H1 (cell line): ENCODE measurements around the gene VWA3B. TPM values are rescaled to one million over a fixed set of nuclear protein-coding genes. Genes with fewer than 3 reads are reported as not detected.
A peak's percentile ranks its signal among the peaks of the same experiment; 100 is the strongest.

Experiments used
- CTCF ChIA-PET: fragments of 300-600 bp; sonication (Branson Sonifier 250); formaldehyde crosslinking; loops from one replicate; lab custom pipeline; 2021; ENCODE audit not compliant: partially characterized antibody; lab: Charles Lee
- POLR2A ChIA-PET: fragments of 300-600 bp; sonication (Branson Sonifier 250); formaldehyde crosslinking; loops from one replicate; lab custom pipeline; 2021; ENCODE audit warnings: inconsistent platforms; ENCODE audit not compliant: partially characterized antibody; lab: Charles Lee
- DNase-seq, 2 experiments: peaks; one replicate each; pipeline versions ENCODE4 v3.0.0 to v3.0.0-alpha.2; 2010 to 2022; ENCODE audit warnings: low spot score in 2 of 2, low read depth in 1 of 2, mixed read lengths in 1 of 2
- FAIRE-seq: peaks from 2 replicates; lab custom pipeline; 2011; peaks lifted over from hg19 to GRCh38; lab: Jason Lieb, UNC
- H2AFZ ChIP-seq: 2 replicates; pipeline ENCODE4 v1.8.1; 2012; ENCODE audit warnings: low read length, inconsistent platforms
- H2AK5ac ChIP-seq: 2 replicates; pipeline ENCODE4 v1.6.1; 2013; ENCODE audit warnings: low read depth, low read length
- H2BK120ac ChIP-seq: replicated peaks from 2 replicates; pipeline ENCODE3; 2013; ENCODE audit warnings: low read depth, low read length, inconsistent platforms
- H2BK12ac ChIP-seq: 2 replicates; pipeline ENCODE4 v1.6.1; 2013; ENCODE audit warnings: low read depth, low read length
- H2BK15ac ChIP-seq: 2 replicates; pipeline ENCODE4 v1.6.1; 2013; ENCODE audit warnings: low read length
- H2BK20ac ChIP-seq: 2 replicates; pipeline ENCODE4 v1.6.1; 2013; ENCODE audit warnings: low read length
- H2BK5ac ChIP-seq: 2 replicates; pipeline ENCODE4 v1.6.1; 2013; ENCODE audit warnings: low read depth, low read length
- H3K14ac ChIP-seq: 2 replicates; pipeline ENCODE4 v1.6.1; 2013; ENCODE audit warnings: inconsistent platforms; ENCODE audit not compliant: insufficient read length
- H3K18ac ChIP-seq: 2 replicates; pipeline ENCODE4 v1.6.1; 2013; ENCODE audit warnings: low read length; ENCODE audit errors: extremely low read depth
- H3K23ac ChIP-seq: 2 replicates; pipeline ENCODE4 v1.6.1; 2013; ENCODE audit warnings: inconsistent platforms; ENCODE audit not compliant: insufficient read length
- H3K23me2 ChIP-seq: 2 replicates; pipeline ENCODE4 v1.6.1; 2013; ENCODE audit warnings: low read depth, low read length
- H3K27ac ChIP-seq: 2 replicates; pipeline ENCODE4 v1.6.1; 2011; ENCODE audit warnings: low read depth, low read length, inconsistent platforms
- H3K27me3 ChIP-seq, 4 experiments: replicated peaks in 1 of 4; 1 replicate in 1 of 4; 2 replicates in 3 of 4; pipeline versions ENCODE4 v1.6.1 to v1.8.1; 2011 to 2013; ENCODE audit warnings: low read length in 3 of 4, mild to moderate bottlenecking in 3 of 4, inconsistent platforms in 2 of 4, mixed read lengths in 2 of 4, moderate library complexity in 1 of 4; ENCODE audit not compliant: control insufficient read depth in 3 of 4, insufficient read depth in 3 of 4; ENCODE audit errors: extremely low read depth in 1 of 4
- H3K36me3 ChIP-seq, 4 experiments: 2 replicates each; pipeline versions ENCODE4 v1.6.1 to v1.8.1; 2011 to 2013; ENCODE audit warnings: mild to moderate bottlenecking in 4 of 4, low read length in 3 of 4, moderate library complexity in 2 of 4, control low read depth in 1 of 4, inconsistent platforms in 1 of 4; ENCODE audit not compliant: insufficient read depth in 4 of 4, control insufficient read depth in 2 of 4
- H3K4ac ChIP-seq: replicated peaks from 2 replicates; pipeline ENCODE3; 2013; ENCODE audit warnings: low read length, low read depth, mixed read lengths, inconsistent platforms; ENCODE audit not compliant: insufficient read length
- H3K4me1 ChIP-seq, 4 experiments: replicated peaks in 1 of 4; 1 replicate in 1 of 4; 2 replicates in 3 of 4; pipeline versions ENCODE4 v1.6.1 to v1.8.1; 2011 to 2013; ENCODE audit warnings: low read length in 3 of 4, inconsistent platforms in 2 of 4, mixed read lengths in 1 of 4; ENCODE audit not compliant: insufficient read depth in 4 of 4, control insufficient read depth in 3 of 4
- H3K4me2 ChIP-seq, 2 experiments: 2 replicates each; pipeline versions ENCODE4 v1.6.1 to v1.8.1; 2011 to 2013; ENCODE audit warnings: low read depth in 2 of 2, low read length in 2 of 2, control low read depth in 1 of 2, inconsistent platforms in 1 of 2, mild to moderate bottlenecking in 1 of 2; ENCODE audit not compliant: insufficient read depth in 1 of 2
- H3K4me3 ChIP-seq, 4 experiments: fragments of 200-600, 300-600 bp in 1 of 4; sonication (generic), shearing (Covaris generic), sonication (Bioruptor Twin) in 1 of 4; 2 replicates each; pipeline versions ENCODE4 v1.5.1 to v1.8.1; 2011 to 2016; ENCODE audit warnings: low read length in 4 of 4, low read depth in 3 of 4, control low read depth in 2 of 4, inconsistent platforms in 2 of 4, mild to moderate bottlenecking in 2 of 4, mixed read lengths in 1 of 4, moderate library complexity in 1 of 4; ENCODE audit not compliant: insufficient read depth in 2 of 4; ENCODE audit errors: extremely low read depth in 1 of 4
- H3K56ac ChIP-seq: replicated peaks from 2 replicates; pipeline ENCODE3; 2013; ENCODE audit warnings: low read depth, mild to moderate bottlenecking, mixed read lengths, low read length, inconsistent platforms; ENCODE audit not compliant: insufficient read length
- H3K79me1 ChIP-seq: 2 replicates; pipeline ENCODE4 v1.6.1; 2013; ENCODE audit warnings: low read depth, low read length, control low read depth
- H3K79me2 ChIP-seq, 2 experiments: 2 replicates each; pipeline versions ENCODE4 v1.6.1 to v1.8.1; 2012 to 2013; ENCODE audit warnings: low read length in 2 of 2, mild to moderate bottlenecking in 2 of 2, inconsistent platforms in 1 of 2; ENCODE audit not compliant: insufficient read depth in 2 of 2, control insufficient read depth in 1 of 2
- H3K9ac ChIP-seq, 4 experiments: replicated peaks in 1 of 4; 1 replicate in 1 of 4; 2 replicates in 3 of 4; pipeline versions ENCODE4 v1.6.1 to v1.8.1; 2011 to 2013; ENCODE audit warnings: low read depth in 3 of 4, low read length in 3 of 4, control low read depth in 2 of 4, mild to moderate bottlenecking in 2 of 4, moderate library complexity in 2 of 4, inconsistent platforms in 1 of 4; ENCODE audit errors: extremely low read depth in 1 of 4
- H3K9me3 ChIP-seq, 2 experiments: 2 replicates each; pipeline versions ENCODE4 v1.6.1 to v1.8.1; 2012 to 2013; ENCODE audit warnings: mild to moderate bottlenecking in 2 of 2, moderate library complexity in 2 of 2, control low read depth in 1 of 2, inconsistent platforms in 1 of 2, low read depth in 1 of 2, low read length in 1 of 2, mixed read lengths in 1 of 2; ENCODE audit not compliant: insufficient read depth in 2 of 2
- H4K20me1 ChIP-seq, 2 experiments: replicated peaks in 1 of 2; 2 replicates each; pipeline versions ENCODE3 to v1.8.1; 2011 to 2013; ENCODE audit warnings: inconsistent platforms in 2 of 2, low read length in 2 of 2, mild to moderate bottlenecking in 1 of 2; ENCODE audit not compliant: insufficient read depth in 2 of 2, control insufficient read depth in 1 of 2
- H4K5ac ChIP-seq: 2 replicates; pipeline ENCODE4 v1.6.1; 2013; ENCODE audit warnings: low read length, low read depth, mixed read lengths, inconsistent platforms; ENCODE audit not compliant: insufficient read length
- H4K8ac ChIP-seq: 2 replicates; pipeline ENCODE4 v1.8.0; 2013; ENCODE audit warnings: mild to moderate bottlenecking, moderate library complexity, low read length, inconsistent platforms; ENCODE audit not compliant: insufficient read depth; ENCODE audit errors: extremely low read depth
- H4K91ac ChIP-seq: replicated peaks from 2 replicates; pipeline ENCODE3; 2013; ENCODE audit warnings: low read length, mixed read lengths, inconsistent platforms; ENCODE audit not compliant: insufficient read length
- KDM1A ChIP-seq: fragments of 200-600, 300-600 bp; sonication (generic); IDR thresholded peaks from 2 replicates; pipeline ENCODE4 v1.7.1; 2016; ENCODE audit warnings: mild to moderate bottlenecking, low read length, borderline replicate concordance
- TAF1 ChIP-seq: IDR thresholded peaks from 2 replicates; pipeline ENCODE4 v1.6.1; 2011; ENCODE audit warnings: mild to moderate bottlenecking, low read depth, low read length
- WGBS, 2 experiments: shearing (Covaris generic) in 1 of 2; methylation state at CpG; one replicate each; pipeline versions ENCODE4 v1.1.6 to v1.1.7; 2013 to 2015; ENCODE audit warnings: low lambda C conversion rate in 2 of 2, mixed read lengths in 2 of 2, inconsistent platforms in 1 of 2, low coverage in 1 of 2, missing lambda C conversion rate in 1 of 2; ENCODE audit not compliant: insufficient replicate concordance in 2 of 2, insufficient coverage in 1 of 2, insufficient read length in 1 of 2; ENCODE audit errors: extremely low coverage in 1 of 2, missing lambda C conversion rate in 1 of 2; 5-methylcytosine and 5-hydroxymethylcytosine counted together
- polyA plus RNA-seq, 7 experiments: library from polyadenylated mRNA; depleted of rRNA in 3 of 7; stranded (reverse) in 5 of 7; unstranded in 2 of 7; fragments of >200 nt in 5 of 7; fragments of 200-250 nt in 2 of 7; gene quantifications; 1 replicate in 5 of 7; 2 replicates in 1 of 7; 4 replicates in 1 of 7; pipeline versions ENCODE4 v1.2.1 to v1.2.3, GENCODE V29; 2011 to 2013; ENCODE audit warnings: missing spikeins in 2 of 7, mixed read lengths in 2 of 7
- total RNA-seq: library from RNA; stranded (reverse); fragmentation: NEBNext Ultra II Directional; extraction: Animal tissue kit (Norgen Biotek cat#: 25700); gene quantifications from 2 replicates; pipeline ENCODE4 v1.2.1, GENCODE V29; 2021

Gene VWA3B
- total and polyA plus RNA-seq, 2 of the 8 experiments (the other 6 are each of a cell fraction or from before 2014, with no cell fraction given) = not detected

GRCh38 chr2:98254504-98255059 is 167.6 kb downstream of the VWA3B start:
- no peak for DNase-seq
- H3K23ac ChIP-seq = no peak overlapping the region
- H4K91ac ChIP-seq = no peak overlapping the region
- H4K8ac ChIP-seq = no peak overlapping the region
- TF ChIP-seq TAF1 (no peak), KDM1A (no peak)
- TF ChIP-seq, all 59 proteins: peak for 0
- FAIRE-seq = no peak
- Histone ChIP-seq H2BK120ac (no peak overlapping the region), H3K56ac (no peak overlapping the region), H4K20me1 (no peaks in the 10 kb centered on the region), H3K4me1 (no peaks in the 10 kb centered on the region), H2AFZ (peak overlapping the region; percentile 58; the same call in 1 of the 2 replicates), H3K27ac (no peak overlapping the region), H2BK5ac (no peak overlapping the region), H3K27me3 (no peaks in the 10 kb centered on the region), H4K5ac (no peak overlapping the region), H2AK5ac (no peak overlapping the region), H3K79me2 (no peaks in the 10 kb centered on the region), H3K36me3 (no peaks in the 10 kb centered on the region), H3K9ac (no peak overlapping the region), H3K79me1 (no peaks in the 10 kb centered on the region), H3K18ac (no peak overlapping the region), H3K9me3 (no peaks in the 10 kb centered on the region), H3K4me3 (no peak overlapping the region), H3K4me2 (no peak overlapping the region), H2BK15ac (no peak overlapping the region), H3K4ac (no peak overlapping the region), H3K23me2 (no peaks in the 10 kb centered on the region), H2BK12ac (no peak overlapping the region), H3K14ac (no peak overlapping the region), H2BK20ac (no peak overlapping the region)
- CTCF ChIA-PET = interaction anchor here (0.6 to 2.6 kb wide), 8 partner anchors 15 to 484 kb away, joined by 3 to 20 read pairs (median 3); no protein-coding TSS in a partner anchor
- WGBS, 2 experiments = 91% methylated on average over 9 of the region's 9 CpGs; no CpG with 5 or more reads in 1 of the 2 experiments
- POLR2A ChIA-PET = no interaction called here
